ENCODE measurements around the gene TBK1.
"Not testable (repeated sequence)": the region's sequence is repeated elsewhere in the genome, so short reads cannot be mapped to it uniquely, and the experiment has no call there.

TBK1 gene

DNA sequence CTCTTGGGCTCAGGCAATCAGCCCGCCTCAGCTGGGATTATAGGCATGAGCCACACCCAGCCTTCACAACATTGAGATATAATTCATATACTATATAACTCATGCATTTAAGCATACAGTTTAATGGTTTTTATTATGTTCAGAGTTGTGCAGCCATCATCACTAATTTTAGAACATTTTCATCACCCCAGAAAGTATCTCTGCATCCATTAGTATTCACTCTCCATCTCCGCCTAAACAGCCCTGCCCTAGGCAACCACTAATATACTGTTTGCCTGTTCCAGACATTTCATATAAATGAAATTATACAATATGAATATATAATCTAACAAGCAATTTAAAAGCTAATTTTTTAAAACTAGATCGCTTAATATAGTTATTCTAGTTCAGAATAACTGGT lies 34.7 kb downstream of the TBK1 start:
- DNase-seq: no peak
- in situ Hi-C loops (cut with MboI; ENCODE audit: low pct_unique_long_range_greater_than_20kb, low sequenced_read_pairs): no loop called here

DNA sequence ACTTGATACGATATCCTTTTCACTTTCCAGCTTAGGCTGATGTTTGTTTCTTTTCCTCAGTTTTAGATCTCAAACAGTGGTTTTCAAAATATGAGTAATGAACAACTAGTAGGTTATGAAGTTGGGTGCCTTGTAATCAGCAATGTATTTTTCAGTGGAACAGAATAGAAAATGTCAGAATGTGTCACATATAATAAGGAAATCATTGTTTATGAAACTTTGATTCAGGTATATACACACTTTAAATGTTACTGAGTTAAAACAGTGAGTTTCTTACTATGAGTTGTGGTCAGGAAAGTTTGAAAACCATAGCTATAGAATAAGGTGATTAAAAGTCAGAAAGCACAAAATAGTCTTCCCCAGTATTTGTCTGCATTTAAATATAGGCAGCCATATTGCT lies 39.8 kb downstream of the TBK1 start:
- DNase-seq: no peak
- in situ Hi-C loops (cut with MboI; ENCODE audit: low pct_unique_long_range_greater_than_20kb, low sequenced_read_pairs): no loop called here

DNA sequence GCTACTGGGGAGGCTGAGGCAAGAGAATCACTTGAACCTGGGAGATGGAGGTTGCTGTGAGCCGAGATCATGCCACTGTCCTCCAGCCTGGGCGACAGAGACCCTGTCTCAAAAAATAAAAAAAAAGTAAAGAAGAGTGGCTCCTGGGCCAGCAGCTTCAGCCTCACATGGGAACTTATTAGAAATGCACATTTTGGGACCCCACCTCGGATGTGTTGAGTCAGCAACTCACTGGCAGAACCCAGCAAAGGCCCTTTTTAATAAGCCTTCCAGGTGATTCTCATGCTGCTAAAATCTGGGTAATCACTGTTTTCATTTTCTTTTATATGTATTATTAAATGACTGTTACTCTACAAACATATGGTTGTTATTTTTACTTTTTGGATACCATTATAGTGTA lies 41.6 kb downstream of the TBK1 start:
- no peak for DNase-seq
- in situ Hi-C loops (cut with MboI; ENCODE audit: low pct_unique_long_range_greater_than_20kb, low sequenced_read_pairs): no loop called here

DNA sequence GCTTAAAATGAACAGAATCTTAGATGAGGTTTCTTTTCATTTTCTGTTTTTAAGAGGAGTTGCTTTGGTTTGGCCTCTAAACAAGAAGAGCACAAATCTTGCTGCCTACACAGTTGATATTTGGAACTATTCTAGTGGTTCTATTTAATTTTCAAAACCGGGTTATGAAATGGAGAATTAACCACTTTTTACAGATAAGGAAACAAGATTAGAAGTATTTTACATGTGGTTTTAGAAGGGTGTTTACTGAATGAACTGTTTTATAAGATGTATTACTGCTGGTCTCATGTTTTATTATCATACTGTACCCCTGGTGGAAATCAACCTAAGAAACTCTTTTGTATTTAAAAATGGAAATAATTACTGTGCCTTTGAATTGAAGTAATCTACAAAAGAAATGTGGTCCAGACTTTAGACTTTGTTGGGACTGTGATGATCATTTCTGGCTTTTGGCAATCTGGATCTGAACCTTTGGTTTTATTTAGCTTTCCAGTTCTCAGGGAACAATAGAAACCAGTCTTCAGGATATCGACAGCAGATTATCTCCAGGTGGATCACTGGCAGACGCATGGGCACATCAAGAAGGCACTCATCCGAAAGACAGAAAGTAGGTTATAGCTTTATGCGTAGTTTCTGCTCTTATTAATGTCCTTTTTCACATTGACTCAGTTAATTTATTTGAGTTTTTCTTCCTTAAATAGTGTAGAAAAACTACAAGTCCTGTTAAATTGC lies 43.2 kb downstream of the TBK1 start:
- in situ Hi-C loops (cut with MboI; ENCODE audit: low pct_unique_long_range_greater_than_20kb, low sequenced_read_pairs): no loop called here
- DNase-seq: no peak

DNA sequence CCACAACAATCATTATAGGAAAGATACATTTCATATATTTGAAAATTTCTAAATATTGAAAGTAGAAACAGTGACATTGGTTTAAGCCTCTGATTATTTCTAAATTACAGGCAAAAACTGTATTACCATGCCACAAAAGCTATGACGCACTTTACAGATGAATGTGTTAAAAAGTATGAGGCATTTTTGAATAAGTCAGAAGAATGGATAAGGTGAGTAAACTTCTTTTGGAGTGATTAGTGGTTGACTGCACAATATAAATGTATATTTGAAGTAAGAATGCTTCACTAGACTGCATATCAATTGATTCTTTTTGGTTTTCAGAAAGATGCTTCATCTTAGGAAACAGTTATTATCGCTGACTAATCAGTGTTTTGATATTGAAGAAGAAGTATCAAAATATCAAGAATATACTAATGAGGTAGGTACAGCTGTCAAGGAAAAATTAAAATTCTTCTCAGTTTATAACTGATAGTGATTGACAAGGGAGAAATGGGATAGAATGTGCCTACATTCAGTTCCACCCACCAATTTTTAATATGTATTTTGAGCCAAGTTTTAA lies 45.0 kb downstream of the TBK1 start:
- in situ Hi-C loops (cut with MboI; ENCODE audit: low pct_unique_long_range_greater_than_20kb, low sequenced_read_pairs): no loop called here
- no peak for DNase-seq

DNA sequence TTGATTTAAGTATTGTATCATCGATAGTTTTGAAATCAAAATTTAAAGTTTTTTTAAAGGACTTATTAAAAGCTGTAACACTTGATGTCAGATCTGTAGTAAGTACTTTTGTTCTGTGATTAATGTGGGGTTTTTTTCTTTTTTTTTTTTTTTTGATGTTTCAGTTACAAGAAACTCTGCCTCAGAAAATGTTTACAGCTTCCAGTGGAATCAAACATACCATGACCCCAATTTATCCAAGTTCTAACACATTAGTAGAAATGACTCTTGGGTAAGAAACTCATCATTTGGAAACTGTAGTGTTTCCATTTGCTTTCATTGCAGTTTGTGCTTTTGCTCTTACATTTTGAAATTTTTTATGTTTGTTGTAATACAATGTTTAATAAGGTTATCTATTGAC lies 45.6 kb downstream of the TBK1 start:
- DNase-seq: no peak
- in situ Hi-C loops (cut with MboI; ENCODE audit: low pct_unique_long_range_greater_than_20kb, low sequenced_read_pairs): no loop called here

DNA sequence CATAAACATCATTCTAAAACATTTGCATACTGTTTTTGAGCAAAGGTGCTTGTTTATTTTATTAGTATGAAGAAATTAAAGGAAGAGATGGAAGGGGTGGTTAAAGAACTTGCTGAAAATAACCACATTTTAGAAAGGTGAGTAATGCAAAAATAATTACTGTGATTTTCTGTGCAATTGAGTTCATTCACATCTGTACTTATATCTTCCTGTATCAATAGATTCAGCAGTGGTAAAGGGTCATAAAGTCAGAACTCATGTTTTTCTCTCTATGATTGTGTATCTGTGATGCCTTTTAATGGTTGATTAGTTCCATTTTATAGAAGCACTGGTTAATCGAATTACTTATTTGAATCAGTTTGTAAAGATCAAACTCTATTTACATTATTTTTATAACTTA lies 46.0 kb downstream of the TBK1 start:
- no peak for DNase-seq
- in situ Hi-C loops (cut with MboI; ENCODE audit: low pct_unique_long_range_greater_than_20kb, low sequenced_read_pairs): no loop called here

DNA sequence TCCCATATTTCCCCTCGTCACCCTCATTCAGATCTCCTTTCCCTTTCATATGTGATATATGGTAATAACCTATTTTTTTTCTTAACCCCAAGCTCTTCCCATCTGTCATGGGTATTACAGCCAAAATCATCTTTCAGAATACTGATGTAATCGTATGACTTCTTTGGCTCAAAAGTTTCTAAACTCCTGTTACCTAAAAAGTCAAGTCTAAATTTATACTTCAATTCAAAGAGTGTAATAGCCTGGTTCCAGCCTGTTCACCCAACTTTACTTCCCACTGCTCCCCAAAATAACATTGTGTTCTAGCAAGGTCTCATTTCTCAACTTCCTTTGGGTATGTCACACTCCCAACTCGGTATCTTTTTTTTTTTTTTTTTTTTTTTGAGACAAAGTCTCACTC lies 48.5 kb downstream of the TBK1 start:
- DNase-seq: no peak
- in situ Hi-C loops (cut with MboI; ENCODE audit: low pct_unique_long_range_greater_than_20kb, low sequenced_read_pairs): no loop called here

DNA sequence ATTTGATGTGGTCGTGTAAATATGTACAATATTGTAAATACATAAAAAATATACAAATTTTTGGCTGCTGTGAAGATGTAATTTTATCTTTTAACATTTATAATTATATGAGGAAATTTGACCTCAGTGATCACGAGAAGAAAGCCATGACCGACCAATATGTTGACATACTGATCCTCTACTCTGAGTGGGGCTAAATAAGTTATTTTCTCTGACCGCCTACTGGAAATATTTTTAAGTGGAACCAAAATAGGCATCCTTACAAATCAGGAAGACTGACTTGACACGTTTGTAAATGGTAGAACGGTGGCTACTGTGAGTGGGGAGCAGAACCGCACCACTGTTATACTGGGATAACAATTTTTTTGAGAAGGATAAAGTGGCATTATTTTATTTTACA lies 49.6 kb downstream of the TBK1 start:
- in situ Hi-C loops (cut with MboI; ENCODE audit: low pct_unique_long_range_greater_than_20kb, low sequenced_read_pairs): no loop called here
- no peak for DNase-seq

DNA sequence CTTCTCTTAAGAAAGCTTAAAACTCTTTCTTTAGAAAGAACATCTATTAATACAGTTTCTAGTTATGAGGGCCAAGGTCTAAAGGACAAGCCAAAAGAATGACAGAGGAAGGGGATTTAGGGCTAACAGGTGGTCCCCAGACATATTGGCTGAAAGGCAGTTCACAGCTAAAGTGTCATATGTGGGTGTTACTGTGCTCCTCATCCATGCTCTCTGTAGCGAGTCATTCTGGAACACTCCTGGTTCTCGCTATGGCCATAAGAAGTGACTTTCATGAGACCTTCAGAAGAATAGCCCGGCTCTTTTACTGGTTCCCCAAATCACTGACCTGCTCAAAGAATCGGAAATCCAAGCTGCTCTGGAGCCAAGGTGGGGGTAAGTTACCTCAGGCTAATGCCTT lies 55.0 kb downstream of the TBK1 start:
- no peak for DNase-seq
- in situ Hi-C loops (cut with MboI; ENCODE audit: low pct_unique_long_range_greater_than_20kb, low sequenced_read_pairs): no loop called here

DNA sequence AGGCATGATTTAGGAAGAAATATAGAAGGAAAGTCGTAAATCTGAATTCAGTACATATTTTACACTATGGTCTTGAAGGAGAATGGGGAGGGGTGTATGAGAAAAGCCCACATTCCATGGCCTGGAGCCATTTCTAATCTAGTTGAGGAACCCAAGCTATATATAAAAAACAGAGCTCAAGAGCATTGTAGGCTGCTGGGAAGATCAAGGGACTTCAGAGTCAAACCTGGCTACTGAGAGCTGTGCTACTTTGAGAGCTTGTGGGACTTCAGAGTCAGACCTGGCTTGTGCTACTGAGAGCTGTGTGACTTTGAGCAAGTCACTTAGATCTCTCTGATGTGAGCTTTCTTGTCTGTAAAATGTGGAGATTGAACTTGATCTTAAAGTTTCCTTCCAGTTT lies 58.7 kb downstream of the TBK1 start:
- no peak for DNase-seq
- in situ Hi-C loops (cut with MboI; ENCODE audit: low pct_unique_long_range_greater_than_20kb, low sequenced_read_pairs): no loop called here

DNA sequence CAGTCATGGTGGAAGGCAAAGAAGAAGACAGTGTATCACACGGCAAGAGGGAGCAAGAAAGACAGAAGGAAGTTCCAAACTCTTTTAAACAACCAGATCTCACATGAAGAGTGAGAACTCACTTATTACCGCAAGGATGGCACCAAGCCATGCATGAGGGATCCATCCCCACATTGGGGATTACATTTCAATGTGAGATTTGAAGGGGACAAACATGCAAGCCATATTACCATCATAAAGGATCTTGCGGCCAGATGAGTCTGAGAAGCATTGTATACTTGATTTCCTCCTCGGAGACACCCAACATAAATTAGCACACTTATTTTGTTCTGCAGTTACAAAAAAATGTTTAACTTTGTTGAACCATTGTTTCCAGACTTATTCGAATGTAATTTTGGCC lies 66.5 kb downstream of the TBK1 start:
- DNase-seq: no peak
- in situ Hi-C loops (cut with MboI; ENCODE audit: low pct_unique_long_range_greater_than_20kb, low sequenced_read_pairs): no loop called here

DNA sequence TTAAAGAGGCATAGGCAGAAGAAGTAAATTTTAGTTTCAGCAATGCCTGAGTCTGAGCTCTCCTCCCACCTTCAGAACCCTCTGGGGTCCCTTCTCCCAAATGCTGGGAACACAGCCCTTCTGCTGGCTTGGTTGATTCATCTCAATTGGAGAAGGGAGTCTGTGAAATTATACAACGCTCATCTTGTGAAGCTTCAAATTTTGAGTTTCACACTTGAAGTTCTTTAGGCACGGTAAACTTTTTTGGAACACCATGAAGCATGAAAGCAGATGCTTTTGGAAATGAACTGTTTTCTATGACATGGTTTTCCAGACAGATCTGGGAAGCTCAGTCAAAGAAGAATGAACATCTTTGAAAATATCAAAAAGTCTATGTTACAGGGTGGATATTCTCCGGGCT lies 69.9 kb downstream of the TBK1 start:
- in situ Hi-C loops (cut with MboI; ENCODE audit: low pct_unique_long_range_greater_than_20kb, low sequenced_read_pairs): no loop called here
- no peak for DNase-seq

DNA sequence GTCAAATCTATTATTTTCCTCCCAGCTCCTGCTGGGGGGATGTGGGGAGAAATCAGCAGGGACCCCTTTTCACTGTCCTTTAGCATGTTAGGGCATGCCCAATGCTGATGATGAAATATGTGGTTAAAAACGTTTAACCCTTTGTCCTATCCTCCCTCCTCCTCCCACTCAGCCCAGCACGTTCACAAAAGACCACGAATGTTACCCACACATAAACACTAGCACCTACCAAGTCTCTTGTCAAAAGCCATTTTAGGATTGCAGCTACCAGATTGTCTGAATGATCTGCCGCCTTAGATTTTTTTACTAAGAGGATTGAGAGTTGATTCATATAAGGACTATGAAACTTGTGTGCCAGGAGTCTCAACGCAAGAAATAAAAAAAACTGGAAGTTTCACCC lies 70.4 kb downstream of the TBK1 start:
- in situ Hi-C loops (cut with MboI; ENCODE audit: low pct_unique_long_range_greater_than_20kb, low sequenced_read_pairs): no loop called here
- DNase-seq: peak; percentile 95

- no peak for DNase-seq
- in situ Hi-C loops (cut with MboI; ENCODE audit: low pct_unique_long_range_greater_than_20kb, low sequenced_read_pairs): no loop called here
Observed at GRCh38 chr12:64522807-64523206, 70.9 kb downstream of the TBK1 start.

- in situ Hi-C loops (cut with MboI; ENCODE audit: low pct_unique_long_range_greater_than_20kb, low sequenced_read_pairs); DNase-seq: not testable (repeated sequence)
Observed at GRCh38 chr12:64523565-64524444, 71.9 kb downstream of the TBK1 start.

DNA sequence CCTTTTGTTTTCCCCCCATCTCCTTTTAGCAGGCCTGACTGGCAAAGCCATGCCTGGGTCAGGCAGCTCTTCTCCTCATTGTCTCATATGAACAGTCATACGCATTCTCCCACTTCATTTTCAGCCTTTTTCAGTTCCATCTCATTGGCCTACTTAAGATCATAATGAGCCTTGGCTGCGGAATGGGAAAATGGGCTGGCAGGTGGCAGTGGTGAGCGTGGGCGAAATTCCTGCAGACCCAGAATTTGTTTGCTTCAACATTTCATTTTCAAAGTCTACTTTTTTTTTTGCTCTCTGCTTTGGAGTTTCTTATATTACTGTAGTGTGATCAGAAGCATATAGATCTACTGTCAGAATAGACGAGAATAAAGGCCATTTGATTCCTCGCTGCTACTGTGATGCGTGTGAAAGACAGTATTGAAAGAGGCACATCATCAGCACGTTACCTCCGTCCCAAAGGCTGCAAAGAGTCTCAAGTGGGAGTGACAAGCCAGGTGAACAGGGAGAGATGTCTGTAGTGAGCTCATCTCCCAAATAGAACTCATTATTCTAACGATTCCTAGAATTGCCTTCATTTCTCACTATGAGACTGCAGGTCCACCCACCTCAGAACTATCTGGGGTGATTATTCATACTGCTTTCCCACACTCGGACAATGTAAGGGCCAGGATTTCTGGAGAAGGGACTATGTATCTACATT lies 73.7 kb downstream of the TBK1 start:
- DNase-seq: no peak
- in situ Hi-C loops (cut with MboI; ENCODE audit: low pct_unique_long_range_greater_than_20kb, low sequenced_read_pairs): no loop called here

DNA sequence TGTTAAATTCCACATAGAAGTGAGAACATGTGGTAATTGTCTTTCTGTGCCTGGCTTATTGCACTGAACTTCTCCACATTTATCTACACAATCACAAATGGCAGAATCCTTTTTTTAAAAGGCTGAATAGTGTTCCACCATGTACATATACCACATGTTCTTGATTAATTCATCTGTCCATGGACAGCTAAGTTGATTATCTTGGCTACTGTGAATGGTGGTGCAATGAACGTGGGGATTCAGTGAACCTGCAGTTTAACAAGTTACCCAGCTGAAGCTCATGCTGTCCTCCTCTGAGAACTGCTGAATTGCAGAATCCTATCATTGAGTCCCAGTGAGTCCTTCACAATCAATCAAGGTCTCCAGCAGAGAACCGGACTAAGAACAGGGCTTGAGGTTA lies 74.9 kb downstream of the TBK1 start:
- in situ Hi-C loops (cut with MboI; ENCODE audit: low pct_unique_long_range_greater_than_20kb, low sequenced_read_pairs): no loop called here
- no peak for DNase-seq

GRCh38 chr12:64528616-64529015 lies 76.7 kb downstream of the TBK1 start:
- DNase-seq: no peak
- in situ Hi-C loops (cut with MboI; ENCODE audit: low pct_unique_long_range_greater_than_20kb, low sequenced_read_pairs): no loop called here

- in situ Hi-C loops (cut with MboI; ENCODE audit: low pct_unique_long_range_greater_than_20kb, low sequenced_read_pairs): no loop called here
- DNase-seq: no peak
Observed at GRCh38 chr12:64530566-64530965, 78.6 kb downstream of the TBK1 start.

Measured in KBM-7 (cell line).